Activated T-cell treated with anti-CD3 and anti-CD28 coated beads for 4 hours (primary cell): ENCODE measurements around the gene IGFBP4.

Experiments
- DNase-seq: peaks from one replicate; pipeline ENCODE4 v3.0.0-alpha.2; 2020

IGFBP4 gene

GRCh38 chr17:40432864-40433528, 10.3 kb upstream of the IGFBP4 start:
- no peak for DNase-seq

- DNase-seq, result no peak
These were observed 9.5 kb upstream of the IGFBP4 start for GRCh38 chr17:40433551-40434415.

- no peak for DNase-seq
These were observed 6.6 kb upstream of the IGFBP4 start for GRCh38 chr17:40436636-40437035.

- no peak for DNase-seq
These were observed 6.0 kb upstream of the IGFBP4 start for GRCh38 chr17:40437095-40437732.

GRCh38 chr17:40440166-40440565, 3.1 kb upstream of the IGFBP4 start:
- no peak for DNase-seq

- no peak for DNase-seq
These were observed 656 bp upstream of the IGFBP4 start for GRCh38 chr17:40442392-40443195.

- DNase-seq, result no peak
These were observed 994 bp downstream of the IGFBP4 start for GRCh38 chr17:40443988-40444899.

- no peak for DNase-seq
These were observed 2.7 kb downstream of the IGFBP4 start for GRCh38 chr17:40445751-40446468.

GRCh38 chr17:40447148-40447644, 3.9 kb downstream of the IGFBP4 start:
- DNase-seq, result no peak

- DNase-seq, result no peak
These were observed 4.6 kb downstream of the IGFBP4 start for GRCh38 chr17:40447806-40448205.

- DNase-seq, result no peak
These were observed 5.0 kb downstream of the IGFBP4 start for GRCh38 chr17:40448213-40448638.

GRCh38 chr17:40448639-40449261, 5.5 kb downstream of the IGFBP4 start:
- DNase-seq, result no peak

GRCh38 chr17:40450175-40450574, 6.9 kb downstream of the IGFBP4 start:
- peak; percentile 13 for DNase-seq

- no peak for DNase-seq
These were observed 8.2 kb downstream of the IGFBP4 start for GRCh38 chr17:40451420-40451819.

GRCh38 chr17:40452216-40452787, 9.1 kb downstream of the IGFBP4 start:
- no peak for DNase-seq

GRCh38 chr17:40452921-40453378, 9.7 kb downstream of the IGFBP4 start:
- DNase-seq, result no peak

GRCh38 chr17:40453881-40454612, 10.8 kb downstream of the IGFBP4 start:
- no peak for DNase-seq

GRCh38 chr17:40454613-40454995, 11.4 kb downstream of the IGFBP4 start:
- DNase-seq, result no peak

GRCh38 chr17:40456396-40456951, 13.2 kb downstream of the IGFBP4 start:
- DNase-seq, result no peak
